ENCODE results near the gene NCAPD3. TPM values are rescaled to one million over a fixed set of nuclear protein-coding genes. Genes with fewer than 3 reads are reported as not detected.
"Not testable (repeated sequence)": the region's sequence is repeated elsewhere in the genome, so short reads cannot be mapped to it uniquely, and the experiment has no call there.

Gene NCAPD3
- total and polyA plus RNA-seq, 2 experiments from 2014 or later: 13.3 to 16.3 TPM

- TF ChIP-seq EZH2 (IDR thresholded peaks at IDR 0.05; ENCODE audit: insufficient read depth, poor library complexity, severe bottlenecking) (no peak), EZH2phosphoT487 (IDR thresholded peaks at IDR 0.05; ENCODE audit: insufficient read depth, low read depth) (no peak)
- H3K4me3 ChIP-seq: no peak overlapping the region
- no peaks in the 10 kb centered on the region for H3K27me3 ChIP-seq (replicated peaks; ENCODE audit: insufficient read depth)
- WGBS, 2 experiments (ENCODE audit: low coverage in 1 of 2, low lambda C conversion rate in 2 of 2, missing lambda C conversion rate in 2 of 2): 91 to 96% methylated on average over 16 of the region's 16 CpGs
- H3K36me3 ChIP-seq (ENCODE audit: low read depth): peaks cover 12% of the 10 kb centered on the region; the same call in 1 of the 2 replicates
- no peak overlapping the region for H3K9ac ChIP-seq
- no peak overlapping the region for H2AFZ ChIP-seq
- no peak overlapping the region for H3K4me2 ChIP-seq (ENCODE audit: unreplicated experiment)
- H3K4me1 ChIP-seq (ENCODE audit: insufficient read depth): peaks cover 2% of the 10 kb centered on the region
- H3K9me2 ChIP-seq (ENCODE audit: insufficient read depth): no peaks in the 10 kb centered on the region
- H3K27ac ChIP-seq: no peak overlapping the region
- DNase-seq: no peak
- H4K20me1 ChIP-seq (ENCODE audit: insufficient read depth): no peaks in the 10 kb centered on the region
- H3K9me3 ChIP-seq (ENCODE audit: low read depth): no peaks in the 10 kb centered on the region
- peaks cover 8% of the 10 kb centered on the region for H3F3A ChIP-seq (ENCODE audit: insufficient read depth)
- no peaks in the 10 kb centered on the region for H3K79me2 ChIP-seq (ENCODE audit: insufficient read depth)
- in situ Hi-C loops (cut with MboI): no loop called here
Observed at GRCh38 chr11:134260983-134261382, 37.2 kb upstream of the NCAPD3 start.

DNA sequence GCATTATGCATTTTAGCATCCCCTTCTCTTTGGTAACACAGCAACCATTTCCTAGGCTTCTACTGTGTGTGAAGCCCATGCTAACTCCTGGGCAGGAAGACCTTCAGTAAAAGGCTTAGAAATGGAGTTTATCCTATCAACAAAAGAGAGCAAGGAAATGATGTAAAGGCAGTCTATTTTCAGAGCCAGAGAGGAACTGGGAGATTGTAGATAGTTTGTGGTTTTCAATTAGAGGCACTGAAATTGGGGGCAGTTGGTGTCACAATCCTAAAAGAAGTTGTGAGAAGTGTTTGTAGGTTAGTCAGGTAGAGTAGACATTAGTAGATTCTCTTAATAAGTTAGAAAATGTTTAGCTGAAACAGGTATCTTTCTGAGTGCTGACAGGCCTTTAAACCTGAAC, 36.7 kb upstream of the NCAPD3 start:
- no peak overlapping the region for H3K9ac ChIP-seq
- H3K4me2 ChIP-seq (ENCODE audit: unreplicated experiment): no peak overlapping the region
- H3K79me2 ChIP-seq (ENCODE audit: insufficient read depth): peaks cover 4% of the 10 kb centered on the region; the same call in 1 of the 2 replicates
- H3K9me2 ChIP-seq (ENCODE audit: insufficient read depth): no peaks in the 10 kb centered on the region
- peaks cover 3% of the 10 kb centered on the region for H3F3A ChIP-seq (ENCODE audit: insufficient read depth)
- H3K4me1 ChIP-seq (ENCODE audit: insufficient read depth): no peaks in the 10 kb centered on the region
- H4K20me1 ChIP-seq (ENCODE audit: insufficient read depth): no peaks in the 10 kb centered on the region
- H3K27me3 ChIP-seq (replicated peaks; ENCODE audit: insufficient read depth): no peaks in the 10 kb centered on the region
- H3K27ac ChIP-seq: no peak overlapping the region
- H2AFZ ChIP-seq: no peak overlapping the region
- no peaks in the 10 kb centered on the region for H3K9me3 ChIP-seq (ENCODE audit: low read depth)
- no peak for DNase-seq
- H3K36me3 ChIP-seq (ENCODE audit: low read depth): peaks cover 12% of the 10 kb centered on the region; the same call in 1 of the 2 replicates
- in situ Hi-C loops (cut with MboI): no loop called here
- no peak overlapping the region for H3K4me3 ChIP-seq
- no peak for TF ChIP-seq EZH2phosphoT487 (IDR thresholded peaks at IDR 0.05; ENCODE audit: insufficient read depth, low read depth)
- no peak for TF ChIP-seq EZH2 (IDR thresholded peaks at IDR 0.05; ENCODE audit: insufficient read depth, poor library complexity, severe bottlenecking)

- no peak overlapping the region for H3K27ac ChIP-seq
- no peaks in the 10 kb centered on the region for H3K9me2 ChIP-seq (ENCODE audit: insufficient read depth)
- in situ Hi-C loops (cut with MboI): no loop called here
- no peak overlapping the region for H3K4me3 ChIP-seq
- TF ChIP-seq EZH2 (IDR thresholded peaks at IDR 0.05; ENCODE audit: insufficient read depth, poor library complexity, severe bottlenecking): no peak
- no peak for TF ChIP-seq EZH2phosphoT487 (IDR thresholded peaks at IDR 0.05; ENCODE audit: insufficient read depth, low read depth)
- peaks cover 8% of the 10 kb centered on the region for H3K4me1 ChIP-seq (ENCODE audit: insufficient read depth)
- H3K9me3 ChIP-seq (ENCODE audit: low read depth): no peaks in the 10 kb centered on the region
- no peak overlapping the region for H3K4me2 ChIP-seq (ENCODE audit: unreplicated experiment)
- WGBS, 2 experiments (ENCODE audit: low coverage in 1 of 2, low lambda C conversion rate in 2 of 2, missing lambda C conversion rate in 2 of 2): 87 to 89% methylated on average over 4 of the region's 4 CpGs
- DNase-seq: no peak
- H3K9ac ChIP-seq: no peak overlapping the region
- H3K36me3 ChIP-seq (ENCODE audit: low read depth): peaks cover 12% of the 10 kb centered on the region; the same call in 1 of the 2 replicates
- no peaks in the 10 kb centered on the region for H3K27me3 ChIP-seq (replicated peaks; ENCODE audit: insufficient read depth)
- H3K79me2 ChIP-seq (ENCODE audit: insufficient read depth): peaks cover 23% of the 10 kb centered on the region
- H2AFZ ChIP-seq: no peak overlapping the region
- H4K20me1 ChIP-seq (ENCODE audit: insufficient read depth): no peaks in the 10 kb centered on the region
- no peaks in the 10 kb centered on the region for H3F3A ChIP-seq (ENCODE audit: insufficient read depth)
Observed at GRCh38 chr11:134258577-134258976, 34.8 kb upstream of the NCAPD3 start.

DNA sequence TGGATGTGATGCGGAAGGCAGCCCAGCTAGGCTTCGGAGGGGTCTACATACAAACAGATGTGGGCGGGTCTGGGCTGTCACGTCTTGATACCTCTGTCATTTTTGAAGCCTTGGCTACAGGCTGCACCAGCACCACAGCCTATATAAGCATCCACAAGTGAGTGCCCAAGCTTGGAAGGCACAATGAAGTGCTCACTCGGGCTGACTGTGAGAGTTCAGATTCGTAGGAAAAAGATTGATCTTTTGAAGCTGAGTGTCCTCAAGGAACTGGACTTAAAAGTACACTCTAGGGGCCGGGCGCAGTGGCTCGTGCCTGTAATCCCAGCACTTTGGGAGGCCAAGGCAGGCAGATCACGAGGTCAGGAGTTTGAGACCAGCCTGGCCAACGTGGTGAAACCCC, 33.3 kb upstream of the NCAPD3 start:
- H3K79me2 ChIP-seq (ENCODE audit: insufficient read depth): peaks cover 25% of the 10 kb centered on the region
- H2AFZ ChIP-seq: no peak overlapping the region
- H3F3A ChIP-seq (ENCODE audit: insufficient read depth): 0 out of 2 replicates have a peak, but pooled peaks cover 6% of the 10 kb centered on the region
- no peak for DNase-seq
- peaks cover 12% of the 10 kb centered on the region; the same call in 1 of the 2 replicates for H3K36me3 ChIP-seq (ENCODE audit: low read depth)
- H3K9me2 ChIP-seq (ENCODE audit: insufficient read depth): no peaks in the 10 kb centered on the region
- no peak overlapping the region for H3K27ac ChIP-seq
- peaks cover 12% of the 10 kb centered on the region for H3K4me1 ChIP-seq (ENCODE audit: insufficient read depth)
- in situ Hi-C loops (cut with MboI): no loop called here
- 90 to 97% methylated on average over 11 of the region's 11 CpGs for WGBS, 2 experiments (ENCODE audit: low coverage in 1 of 2, low lambda C conversion rate in 2 of 2, missing lambda C conversion rate in 2 of 2)
- no peak overlapping the region for H3K4me3 ChIP-seq
- TF ChIP-seq EZH2 (IDR thresholded peaks at IDR 0.05; ENCODE audit: insufficient read depth, poor library complexity, severe bottlenecking): no peak
- TF ChIP-seq EZH2phosphoT487 (IDR thresholded peaks at IDR 0.05; ENCODE audit: insufficient read depth, low read depth): no peak
- no peaks in the 10 kb centered on the region for H3K9me3 ChIP-seq (ENCODE audit: low read depth)
- no peak overlapping the region for H3K4me2 ChIP-seq (ENCODE audit: unreplicated experiment)
- no peak overlapping the region for H3K9ac ChIP-seq
- no peaks in the 10 kb centered on the region for H3K27me3 ChIP-seq (replicated peaks; ENCODE audit: insufficient read depth)
- no peaks in the 10 kb centered on the region for H4K20me1 ChIP-seq (ENCODE audit: insufficient read depth)

DNA sequence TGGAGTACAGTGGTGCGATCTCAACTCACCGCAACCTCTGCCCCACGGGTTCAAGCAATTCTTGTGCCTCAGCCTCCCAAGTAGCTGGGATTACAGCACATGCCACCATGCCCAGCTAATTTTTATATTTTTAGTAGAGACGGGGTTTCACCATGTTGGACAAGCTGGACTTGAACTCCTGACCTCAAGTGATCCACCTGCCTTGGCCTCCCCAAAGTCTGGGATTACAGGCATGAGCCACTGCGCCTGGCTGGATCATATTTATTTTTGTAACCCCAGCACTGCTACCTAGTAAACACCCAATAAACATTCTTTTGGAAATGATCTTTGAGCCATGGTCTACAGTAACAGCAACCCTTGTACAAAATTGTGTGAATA, 31.4 kb upstream of the NCAPD3 start:
- in situ Hi-C loops (cut with MboI); H3K27me3 ChIP-seq (replicated peaks; ENCODE audit: insufficient read depth); H4K20me1 ChIP-seq (ENCODE audit: insufficient read depth); H3K4me2 ChIP-seq (ENCODE audit: unreplicated experiment); H3K9me2 ChIP-seq (ENCODE audit: insufficient read depth); H3K27ac ChIP-seq; H3K4me3 ChIP-seq; H3K9ac ChIP-seq; H3K36me3 ChIP-seq (ENCODE audit: low read depth); DNase-seq; H2AFZ ChIP-seq; H3K9me3 ChIP-seq (ENCODE audit: low read depth): not testable (repeated sequence)
- H3K4me1 ChIP-seq (ENCODE audit: insufficient read depth): peaks cover 15% of the 10 kb centered on the region
- peaks cover 25% of the 10 kb centered on the region for H3K79me2 ChIP-seq (ENCODE audit: insufficient read depth)
- 0 out of 2 replicates have a peak, but pooled peaks cover 10% of the 10 kb centered on the region for H3F3A ChIP-seq (ENCODE audit: insufficient read depth)
- 97% methylated on average over 5 of the region's 5 CpGs for WGBS, 2 experiments (ENCODE audit: low coverage in 1 of 2, low lambda C conversion rate in 2 of 2, missing lambda C conversion rate in 2 of 2)

Measured in GM23248 (cell line).